Fibroblast of peridontal ligament (primary cell): ENCODE data around the gene PUS1.

ENCODE experiments used
- DNase-seq: peaks from one replicate; pipeline ENCODE4 v3.0.0-alpha.2; 2010; ENCODE audit errors: extremely low read depth

Gene PUS1

GRCh38 chr12:131990066-131990979 is 61.2 kb downstream of the PUS1 start:
- DNase-seq, result no peak

DNA sequence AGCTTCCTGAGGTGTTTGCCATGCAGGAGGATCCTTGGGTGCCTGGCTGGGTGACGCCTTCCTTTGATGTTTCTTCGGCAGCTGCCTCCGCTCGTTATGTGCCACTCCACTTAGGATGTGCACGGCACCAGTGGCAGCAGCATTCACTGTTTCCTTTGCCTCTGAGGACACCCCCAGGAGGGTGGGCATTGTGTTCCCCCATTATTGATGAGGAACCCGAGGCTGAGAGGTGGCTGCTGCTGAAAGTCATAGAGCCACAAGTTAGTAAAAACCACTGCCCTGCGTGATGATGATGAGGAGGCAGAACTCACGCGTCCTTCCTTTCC is 61.9 kb downstream of the PUS1 start:
- DNase-seq, result no peak

DNA sequence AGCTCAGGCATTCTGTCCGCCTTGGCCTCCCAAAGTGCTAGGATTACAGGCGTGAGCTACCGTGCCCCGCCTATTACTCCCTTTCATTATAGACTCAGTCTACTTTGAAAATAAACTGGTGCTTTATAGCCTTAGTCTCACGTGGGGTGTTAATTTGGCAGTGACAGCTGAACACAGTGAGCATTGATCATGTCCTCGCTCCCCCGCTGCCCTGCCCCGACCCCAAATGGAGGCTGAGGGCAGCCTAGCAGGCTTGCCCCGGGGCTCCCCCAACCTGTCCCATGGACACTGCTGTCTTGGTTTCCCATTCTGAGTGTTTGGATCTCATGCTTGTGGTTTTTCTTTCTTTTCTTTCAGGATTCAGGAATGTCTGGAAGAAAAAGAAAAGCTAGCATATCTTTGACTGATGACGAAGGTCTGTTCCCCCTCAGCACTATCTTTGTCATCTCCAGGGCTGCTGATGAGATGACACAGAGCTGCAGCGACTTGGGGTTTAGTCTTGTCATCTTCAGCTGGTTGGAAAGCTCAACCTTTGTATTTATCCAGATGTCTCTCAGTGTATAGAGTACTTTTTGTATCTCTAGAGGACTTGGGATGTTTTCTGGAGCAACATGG is 62.8 kb downstream of the PUS1 start:
- no peak for DNase-seq

GRCh38 chr12:131994589-131994988 is 65.5 kb downstream of the PUS1 start:
- DNase-seq, result no peak
